Measurements from ENCODE around the gene SPANXN3. TPM values are rescaled to one million over a fixed set of nuclear protein-coding genes. Genes with fewer than 3 reads are reported as not detected.
"Not testable (repeated sequence)": the region's sequence is repeated elsewhere in the genome, so short reads cannot be mapped to it uniquely, and the experiment has no call there.

The SPANXN3 gene, protein sequence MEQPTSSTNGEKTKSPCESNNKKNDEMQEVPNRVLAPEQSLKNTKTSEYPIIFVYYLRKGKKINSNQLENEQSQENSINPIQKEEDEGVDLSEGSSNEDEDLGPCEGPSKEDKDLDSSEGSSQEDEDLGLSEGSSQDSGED
- total RNA-seq = not detected in 2 replicates

DNA sequence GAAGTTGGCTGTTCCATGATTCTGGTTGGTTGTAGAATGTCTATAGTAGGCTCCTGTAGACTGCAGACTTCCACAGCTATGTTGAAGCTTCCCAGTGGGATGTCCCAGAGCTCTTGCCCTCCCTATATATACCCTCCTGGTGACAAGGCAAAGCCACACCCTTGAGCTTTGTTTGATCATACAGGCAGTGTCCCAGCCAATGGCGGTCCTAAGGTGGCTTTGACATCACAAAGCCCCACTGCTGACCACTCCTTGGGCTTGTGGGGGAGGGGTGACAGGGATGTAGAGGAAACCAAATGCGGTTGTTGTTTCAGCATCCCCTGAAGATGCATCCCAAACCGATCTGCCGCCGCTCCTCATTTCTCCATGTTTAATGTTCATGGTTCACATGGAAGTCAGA, at the start of gene SPANXN3:
Gene SPANXN3, minus strand, starts transcription at position 101 of the 400 bp plus-strand sequence. Its CDS starts 84 bp downstream, at position 17.
- not testable (repeated sequence) for DNase-seq (ENCODE audit: low read depth); H3K4me3 ChIP-seq (ENCODE audit: low read depth, low read length); H3K36me3 ChIP-seq (ENCODE audit: control insufficient read depth, insufficient read depth, low read length); H3K27me3 ChIP-seq (ENCODE audit: control insufficient read depth, insufficient read depth, low read length); FAIRE-seq

DNA sequence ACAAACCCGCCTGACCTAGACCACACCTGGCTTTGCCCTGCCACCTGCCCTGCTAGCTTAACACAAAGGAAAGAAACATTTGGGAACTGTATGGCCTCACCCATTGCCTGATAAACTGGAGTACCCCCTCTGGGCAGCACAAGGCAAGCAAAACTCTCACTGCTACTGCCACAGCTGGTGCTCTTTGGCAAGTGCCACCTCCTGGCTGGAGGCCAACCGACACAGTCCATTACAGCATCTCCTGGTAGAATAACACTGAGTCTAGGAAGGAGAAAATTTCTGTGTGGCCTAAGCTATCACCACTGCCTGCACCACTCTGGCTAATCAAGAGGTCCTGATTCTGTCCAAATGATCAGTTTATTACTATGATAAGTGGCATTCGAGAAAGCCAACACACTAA, 18.9 kb upstream of the SPANXN3 start:
- H3K36me3 ChIP-seq (ENCODE audit: control insufficient read depth, insufficient read depth, low read length) = no peaks in the 10 kb centered on the region
- FAIRE-seq (no peak), DNase-seq (ENCODE audit: low read depth) (no peak)
- no peaks in the 10 kb centered on the region for H3K27me3 ChIP-seq (ENCODE audit: control insufficient read depth, insufficient read depth, low read length)
- no peak overlapping the region for H3K4me3 ChIP-seq (ENCODE audit: low read depth, low read length)
- TF ChIP-seq, protein P1, sequence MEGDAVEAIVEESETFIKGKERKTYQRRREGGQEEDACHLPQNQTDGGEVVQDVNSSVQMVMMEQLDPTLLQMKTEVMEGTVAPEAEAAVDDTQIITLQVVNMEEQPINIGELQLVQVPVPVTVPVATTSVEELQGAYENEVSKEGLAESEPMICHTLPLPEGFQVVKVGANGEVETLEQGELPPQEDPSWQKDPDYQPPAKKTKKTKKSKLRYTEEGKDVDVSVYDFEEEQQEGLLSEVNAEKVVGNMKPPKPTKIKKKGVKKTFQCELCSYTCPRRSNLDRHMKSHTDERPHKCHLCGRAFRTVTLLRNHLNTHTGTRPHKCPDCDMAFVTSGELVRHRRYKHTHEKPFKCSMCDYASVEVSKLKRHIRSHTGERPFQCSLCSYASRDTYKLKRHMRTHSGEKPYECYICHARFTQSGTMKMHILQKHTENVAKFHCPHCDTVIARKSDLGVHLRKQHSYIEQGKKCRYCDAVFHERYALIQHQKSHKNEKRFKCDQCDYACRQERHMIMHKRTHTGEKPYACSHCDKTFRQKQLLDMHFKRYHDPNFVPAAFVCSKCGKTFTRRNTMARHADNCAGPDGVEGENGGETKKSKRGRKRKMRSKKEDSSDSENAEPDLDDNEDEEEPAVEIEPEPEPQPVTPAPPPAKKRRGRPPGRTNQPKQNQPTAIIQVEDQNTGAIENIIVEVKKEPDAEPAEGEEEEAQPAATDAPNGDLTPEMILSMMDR (IDR thresholded peaks at IDR 0.05; ENCODE audit: insufficient read depth, low read length, severe bottlenecking) = no peak

DNA sequence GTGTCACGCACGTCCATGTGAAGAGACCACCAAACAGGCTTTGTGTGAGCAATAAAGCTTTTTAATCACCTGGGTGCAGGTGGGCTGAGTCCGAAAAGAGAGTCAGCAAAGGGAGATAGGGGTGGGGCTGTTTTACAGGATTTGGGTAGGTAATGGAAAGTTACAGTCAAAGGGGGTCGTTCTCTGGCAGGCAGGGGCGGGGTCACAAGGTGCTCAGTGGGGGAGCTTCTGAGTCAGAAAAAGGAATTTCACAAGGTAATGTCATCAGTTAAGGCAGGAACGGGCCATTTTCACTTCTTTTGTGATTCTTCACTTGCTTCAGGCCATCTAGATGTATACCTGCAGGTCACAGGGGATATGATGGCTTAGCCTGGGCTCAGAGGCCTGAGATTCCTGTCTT, 15.1 kb downstream of the SPANXN3 start:
- not testable (repeated sequence) for DNase-seq (ENCODE audit: low read depth); H3K4me3 ChIP-seq (ENCODE audit: low read depth, low read length); FAIRE-seq; H3K36me3 ChIP-seq (ENCODE audit: control insufficient read depth, insufficient read depth, low read length); H3K27me3 ChIP-seq (ENCODE audit: control insufficient read depth, insufficient read depth, low read length)

DNA sequence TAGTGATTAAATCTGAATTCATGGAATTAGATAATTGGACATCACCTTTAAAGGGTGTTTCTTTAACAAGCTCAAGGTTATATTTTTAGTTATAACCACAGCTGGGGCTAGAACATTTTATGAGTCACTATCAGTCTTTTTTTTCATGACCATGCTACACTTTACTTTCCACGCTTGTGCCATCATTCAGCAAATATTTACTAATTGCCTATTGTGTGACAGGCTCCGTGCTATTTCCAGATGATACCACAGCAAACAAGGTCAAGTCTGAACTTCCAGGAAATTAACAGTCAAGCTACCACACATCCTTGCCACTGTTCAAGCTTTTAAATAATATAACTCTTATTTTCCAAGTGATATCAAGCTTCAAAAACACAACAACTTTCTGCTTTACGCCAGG, 16.5 kb downstream of the SPANXN3 start:
- peak; percentile 3 for DNase-seq (ENCODE audit: low read depth)
- no peak for FAIRE-seq
- TF ChIP-seq, protein P1 (IDR thresholded peaks at IDR 0.05; ENCODE audit: insufficient read depth, low read length, severe bottlenecking) = no peak

DNA sequence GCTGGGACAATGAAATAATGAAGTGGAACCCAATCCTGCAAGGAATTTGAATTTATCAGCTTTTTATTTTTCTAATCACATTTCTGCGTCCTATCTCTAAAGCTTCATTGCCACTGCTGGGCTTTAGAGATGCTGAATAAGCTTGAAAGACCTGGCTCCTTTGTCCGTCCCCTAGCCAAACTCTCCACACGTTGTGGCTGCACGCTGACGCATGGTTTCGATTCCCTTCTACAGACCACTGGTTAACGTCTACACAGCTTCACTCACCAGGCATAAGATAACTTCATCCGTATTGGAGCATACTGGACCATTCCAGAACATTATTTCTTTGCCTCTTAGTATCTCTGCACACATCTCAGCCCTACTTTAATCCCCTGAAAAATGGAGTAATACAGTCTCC, 31.2 kb downstream of the SPANXN3 start:
- no peak for DNase-seq (ENCODE audit: low read depth)
- no peak for FAIRE-seq
- no peaks in the 10 kb centered on the region for H3K27me3 ChIP-seq (ENCODE audit: control insufficient read depth, insufficient read depth, low read length)
- H3K4me3 ChIP-seq (ENCODE audit: low read depth, low read length) = no peak overlapping the region
- no peaks in the 10 kb centered on the region for H3K36me3 ChIP-seq (ENCODE audit: control insufficient read depth, insufficient read depth, low read length)
- TF ChIP-seq, protein P1 (IDR thresholded peaks at IDR 0.05; ENCODE audit: insufficient read depth, low read length, severe bottlenecking) = no peak

More for the DNA sequence above, 16.5 kb downstream of the SPANXN3 start:
- no peaks in the 10 kb centered on the region for H3K36me3 ChIP-seq (ENCODE audit: control insufficient read depth, insufficient read depth, low read length)
- H3K27me3 ChIP-seq (ENCODE audit: control insufficient read depth, insufficient read depth, low read length) = no peaks in the 10 kb centered on the region
- no peak overlapping the region for H3K4me3 ChIP-seq (ENCODE audit: low read depth, low read length)

DNA sequence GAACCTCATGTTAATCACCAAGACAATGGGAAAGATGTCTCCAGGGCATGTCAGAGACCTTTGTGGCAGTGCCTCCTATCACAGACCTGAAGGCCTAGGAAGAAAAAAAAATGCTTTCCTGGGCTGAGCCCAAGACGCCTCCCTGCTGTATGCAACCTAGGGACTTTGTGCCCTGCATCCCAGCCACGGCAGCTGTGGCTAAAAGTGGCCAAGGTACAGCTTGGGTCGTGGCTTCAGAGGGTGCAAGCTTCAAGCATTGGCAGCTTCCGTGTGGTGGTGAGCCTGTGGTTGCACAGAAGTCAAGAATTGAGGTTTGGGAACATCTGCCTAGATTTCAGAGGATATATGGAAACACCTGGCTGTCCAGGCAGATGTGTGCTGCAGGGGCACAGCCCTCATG, 40.5 kb downstream of the SPANXN3 start:
- no peak overlapping the region for H3K4me3 ChIP-seq (ENCODE audit: low read depth, low read length)
- H3K27me3 ChIP-seq (ENCODE audit: control insufficient read depth, insufficient read depth, low read length) = no peaks in the 10 kb centered on the region
- FAIRE-seq (no peak), DNase-seq (ENCODE audit: low read depth) (no peak)
- H3K36me3 ChIP-seq (ENCODE audit: control insufficient read depth, insufficient read depth, low read length) = no peaks in the 10 kb centered on the region
- TF ChIP-seq, protein P1 (IDR thresholded peaks at IDR 0.05; ENCODE audit: insufficient read depth, low read length, severe bottlenecking) = no peak

DNA sequence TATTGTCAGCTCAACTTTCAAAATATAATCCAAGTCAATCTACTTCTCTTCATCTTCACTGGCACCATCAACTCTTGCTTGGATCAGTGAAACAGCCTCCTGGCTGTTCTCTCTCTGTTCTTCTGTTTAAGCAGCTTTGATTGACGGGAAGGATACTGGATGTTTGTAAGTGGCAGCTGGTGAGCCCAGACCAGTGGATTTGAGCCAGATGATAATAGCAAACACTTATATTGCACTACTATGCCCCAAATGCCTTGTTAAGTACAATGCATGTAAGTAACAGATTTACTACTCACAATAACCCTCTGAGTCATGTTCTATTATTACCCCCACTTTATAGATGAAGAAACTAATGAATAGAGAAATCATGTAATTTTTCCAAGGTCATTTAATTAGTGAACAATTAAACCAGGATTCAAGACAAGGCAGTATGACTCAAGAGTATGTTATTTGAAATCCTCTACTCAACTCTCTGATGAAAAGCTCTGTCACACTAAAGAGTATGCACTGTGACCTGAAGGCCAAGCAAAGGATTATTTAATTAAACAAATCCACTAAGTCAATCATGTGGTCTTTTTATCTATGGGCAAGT, 44.8 kb downstream of the SPANXN3 start:
- no peaks in the 10 kb centered on the region for H3K36me3 ChIP-seq (ENCODE audit: control insufficient read depth, insufficient read depth, low read length)
- no peak for DNase-seq (ENCODE audit: low read depth)
- no peak overlapping the region for H3K4me3 ChIP-seq (ENCODE audit: low read depth, low read length)
- TF ChIP-seq, protein P1 (IDR thresholded peaks at IDR 0.05; ENCODE audit: insufficient read depth, low read length, severe bottlenecking) = no peak
- no peak for FAIRE-seq
- H3K27me3 ChIP-seq (ENCODE audit: control insufficient read depth, insufficient read depth, low read length) = no peaks in the 10 kb centered on the region
